Activated CD4-positive, CD25-positive, alpha-beta regulatory T cell treated with anti-CD3 and anti-CD28 coated beads, Interleukin-2, amount 50 U/mL, for 72 hours (primary cell): ENCODE results near the gene RNU2-1.
"Not testable (repeated sequence)": the region's sequence is repeated elsewhere in the genome, so short reads cannot be mapped to it uniquely, and the experiment has no call there.

ENCODE experiments used
- DNase-seq: peaks from one replicate; pipeline ENCODE4 v3.0.0; 2021

RNU2-1 gene

GRCh38 chr17:43233877-43234276 is at the start of gene RNU2-1:
Gene RNU2-1 (minus strand): TSS chr17:43233977.
- not testable (repeated sequence) for DNase-seq

GRCh38 chr17:43272914-43273313 is 39.1 kb upstream of the RNU2-1 start:
- DNase-seq, result not testable (repeated sequence)

GRCh38 chr17:43272483-43272882 is 38.7 kb upstream of the RNU2-1 start:
- not testable (repeated sequence) for DNase-seq

- not testable (repeated sequence) for DNase-seq
Measured at GRCh38 chr17:43270552-43271504, 37.1 kb upstream of the RNU2-1 start.

GRCh38 chr17:43246456-43246855 is 12.7 kb upstream of the RNU2-1 start:
- peak; percentile 67 for DNase-seq

GRCh38 chr17:43240596-43241352 is 7.0 kb upstream of the RNU2-1 start:
- not testable (repeated sequence) for DNase-seq

- not testable (repeated sequence) for DNase-seq
Measured at GRCh38 chr17:43239597-43239996, 5.8 kb upstream of the RNU2-1 start.

- not testable (repeated sequence) for DNase-seq
Measured at GRCh38 chr17:43233263-43233662, 514 bp downstream of the RNU2-1 start.

- DNase-seq, result peak; percentile 69
Measured at GRCh38 chr17:43232021-43232699, 1.6 kb downstream of the RNU2-1 start.

- peak; percentile 21 for DNase-seq
Measured at GRCh38 chr17:43231205-43232020, 2.4 kb downstream of the RNU2-1 start.

GRCh38 chr17:43228020-43228782 is 5.6 kb downstream of the RNU2-1 start, which contains the start of gene CCDC200:
Gene CCDC200 (minus strand): TSS chr17:43228623. CDS start chr17:43228554, 69 bp downstream.
- DNase-seq, result not testable (repeated sequence)

- no peak for DNase-seq
Measured at GRCh38 chr17:43226393-43226792, 7.4 kb downstream of the RNU2-1 start.

- no peak for DNase-seq
Measured at GRCh38 chr17:43224146-43224705, 9.6 kb downstream of the RNU2-1 start.

GRCh38 chr17:43220511-43221125 is 13.2 kb downstream of the RNU2-1 start:
- DNase-seq, result no peak

GRCh38 chr17:43219746-43220380 is 13.9 kb downstream of the RNU2-1 start:
- DNase-seq, result no peak

GRCh38 chr17:43219001-43219400 is 14.8 kb downstream of the RNU2-1 start:
- no peak for DNase-seq

- no peak for DNase-seq
Measured at GRCh38 chr17:43217614-43218087, 16.1 kb downstream of the RNU2-1 start.

GRCh38 chr17:43216762-43217613 is 16.8 kb downstream of the RNU2-1 start:
- no peak for DNase-seq

GRCh38 chr17:43216369-43216761 is 17.4 kb downstream of the RNU2-1 start:
- DNase-seq, result no peak
